CD4-positive, alpha-beta T cell (primary cell): ENCODE data around the gene POSTN. TPM values are rescaled to one million over a fixed set of nuclear protein-coding genes. Genes with fewer than 3 reads are reported as not detected.

ENCODE experiments used
- ATAC-seq: fragments of 200-7000 bp; cut with Tn5 transposase; one replicate; pipeline ENCODE4 v1.10.0; 2022; ENCODE audit warnings: mild to moderate bottlenecking; ENCODE audit not compliant: poor library complexity
- CTCF ChIA-PET: fragments of 350-600 bp; sonication (Branson Sonifier 250); formaldehyde crosslinking; loops from one replicate; lab custom pipeline; 2021; ENCODE audit warnings: antibody characterized with exemption, inconsistent platforms; lab: Charles Lee
- POLR2A ChIA-PET: fragments of 350-600 bp; sonication (Branson Sonifier 250); formaldehyde crosslinking; loops from one replicate; lab custom pipeline; 2021; ENCODE audit warnings: antibody characterized with exemption, inconsistent platforms; lab: Charles Lee
- DNase-seq, 14 experiments: peaks; one replicate each; pipeline ENCODE4 v3.0.0-alpha.2; 2013 to 2020; ENCODE audit warnings: mixed read lengths in 2 of 14
- H3K27ac ChIP-seq, 2 donors: one replicate each; pipeline versions ENCODE4 v1.5.1 to v1.7.0; 2013; ENCODE audit warnings: low read length in 2 of 2, low read depth in 1 of 2, mild to moderate bottlenecking in 1 of 2
- H3K27me3 ChIP-seq, 2 experiments: 1 replicate in 1 of 2; 2 replicates in 1 of 2; pipeline versions ENCODE4 v1.6.1 to v1.7.0; 2013; ENCODE audit warnings: low read length in 2 of 2, control low read depth in 1 of 2, mild to moderate bottlenecking in 1 of 2, moderate library complexity in 1 of 2; ENCODE audit not compliant: insufficient read depth in 2 of 2, control insufficient read depth in 1 of 2
- H3K36me3 ChIP-seq: one replicate; pipeline ENCODE4 v1.6.1; 2013; ENCODE audit warnings: low read length, control low read depth; ENCODE audit not compliant: insufficient read depth
- H3K4me1 ChIP-seq: one replicate; pipeline ENCODE4 v1.6.1; 2013; ENCODE audit warnings: low read length, control low read depth; ENCODE audit not compliant: insufficient read depth
- H3K4me3 ChIP-seq: one replicate; pipeline ENCODE4 v1.5.1; 2013; ENCODE audit warnings: mild to moderate bottlenecking, low read length, moderate library complexity
- H3K9me3 ChIP-seq, 2 experiments: 1 replicate in 1 of 2; 2 replicates in 1 of 2; pipeline versions ENCODE4 v1.6.1 to v1.7.0; 2013; ENCODE audit warnings: low read length in 2 of 2, mild to moderate bottlenecking in 2 of 2, control low read depth in 1 of 2, moderate library complexity in 1 of 2; ENCODE audit not compliant: control insufficient read depth in 1 of 2, insufficient read depth in 1 of 2
- H3K27ac Mint-ChIP-seq: one replicate; pipeline ENCODE4 v1.8.0; 2020; ENCODE audit warnings: mixed read lengths
- H3K27me3 Mint-ChIP-seq: one replicate; pipeline ENCODE4 v1.8.0; 2021; ENCODE audit warnings: mixed read lengths
- H3K36me3 Mint-ChIP-seq: one replicate; pipeline ENCODE4 v1.8.0; 2021; ENCODE audit warnings: low read depth, mixed read lengths
- H3K4me1 Mint-ChIP-seq: one replicate; pipeline ENCODE4 v1.8.0; 2021; ENCODE audit warnings: low read depth, mixed read lengths
- H3K4me3 Mint-ChIP-seq: one replicate; pipeline ENCODE4 v1.8.0; 2020; ENCODE audit warnings: mild to moderate bottlenecking, mixed read lengths
- H3K9me3 Mint-ChIP-seq: one replicate; pipeline ENCODE4 v1.8.0; 2020; ENCODE audit warnings: mixed read lengths
- CTCF ChIP-seq: fragments of 200-600 bp; IDR thresholded peaks from one replicate; pipeline ENCODE4 v1.8.0; 2022; ENCODE audit warnings: antibody characterized with exemption, mild to moderate bottlenecking
- intact Hi-C, 2 experiments: fragments of 100-400 bp; cut with DNase I in 1 of 2; cut with micrococcal nuclease in 1 of 2; formaldehyde crosslinking; loops; one replicate each; pipeline versions ENCODE4 v1.15.1 to v1.9.0; 2023 to 2025; cut with DNase I, micrococcal nuclease
- total RNA-seq, 174 experiments: library from RNA in 2 of 174; stranded (reverse) in 2 of 174; gene quantifications; one replicate each; pipeline ENCODE4 v1.2.3 and lab custom pipeline; 2021 to 2026

POSTN gene
- total RNA-seq, 2 experiments from 2014 or later = not detected

GRCh38 chr13:37534676-37535075 lies 63.9 kb downstream of the POSTN start:
- DNase-seq = no peak
- ATAC-seq = no peak
- Histone ChIP-seq H3K27me3 (no peaks in the 10 kb centered on the region), H3K36me3 (no peaks in the 10 kb centered on the region), H3K4me3 (no peak overlapping the region), H3K4me1 (no peaks in the 10 kb centered on the region), H3K9me3 (peaks cover 0 to 3% of the 10 kb centered on the region in 2 experiments), H3K27ac (no peak overlapping the region)
- Mint-ChIP-seq H3K9me3 (peaks cover 6% of the 10 kb centered on the region), H3K27me3 (no peaks in the 10 kb centered on the region), H3K4me3 (no peak overlapping the region), H3K27ac (no peak overlapping the region), H3K36me3 (no peaks in the 10 kb centered on the region), H3K4me1 (no peaks in the 10 kb centered on the region)
- intact Hi-C loops = no loop called here
- CTCF ChIA-PET = no interaction called here
- POLR2A ChIA-PET = no interaction called here
- TF ChIP-seq CTCF = no peak

DNA sequence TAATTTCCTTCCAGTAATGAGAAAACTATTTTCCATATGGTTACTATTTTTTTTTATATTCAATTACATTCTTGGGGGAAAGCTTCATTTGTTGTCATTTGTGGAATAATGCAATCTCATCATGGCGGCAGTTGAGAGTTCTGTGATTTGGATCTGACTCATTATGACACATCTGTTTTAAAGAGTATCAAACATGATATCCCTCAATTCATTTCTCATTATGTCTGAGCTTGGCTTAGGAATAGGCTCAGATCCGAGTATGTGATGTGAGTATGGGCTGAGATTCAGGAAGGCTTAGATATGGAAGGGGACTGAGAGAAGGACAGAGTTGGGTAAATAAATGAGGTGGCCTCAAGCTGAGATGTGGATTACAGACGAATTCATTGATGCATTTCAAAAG lies 64.4 kb downstream of the POSTN start:
- ATAC-seq (no peak), DNase-seq (no peak)
- H3K9me3 Mint-ChIP-seq = peaks cover 7% of the 10 kb centered on the region
- ChIA-PET CTCF (no interaction called here), POLR2A (no interaction called here)
- no peak for TF ChIP-seq CTCF
- H3K27ac ChIP-seq = no peak overlapping the region
- no peaks in the 10 kb centered on the region for H3K36me3 Mint-ChIP-seq
- no peak overlapping the region for H3K4me3 Mint-ChIP-seq
- no peak overlapping the region for H3K4me3 ChIP-seq
- H3K4me1 ChIP-seq = no peaks in the 10 kb centered on the region
- intact Hi-C loops = no loop called here
- no peaks in the 10 kb centered on the region for H3K36me3 ChIP-seq
- H3K27me3 Mint-ChIP-seq = no peaks in the 10 kb centered on the region
- H3K4me1 Mint-ChIP-seq = no peaks in the 10 kb centered on the region
- peaks cover 0 to 3% of the 10 kb centered on the region in 2 experiments for H3K9me3 ChIP-seq
- H3K27ac Mint-ChIP-seq = no peak overlapping the region
- H3K27me3 ChIP-seq = no peaks in the 10 kb centered on the region

- POLR2A ChIA-PET = no interaction called here
- CTCF ChIA-PET = no interaction called here
- Mint-ChIP-seq H3K4me3 (no peak overlapping the region), H3K27ac (no peak overlapping the region), H3K9me3 (peaks cover 9% of the 10 kb centered on the region), H3K36me3 (no peaks in the 10 kb centered on the region), H3K27me3 (no peaks in the 10 kb centered on the region), H3K4me1 (no peaks in the 10 kb centered on the region)
- DNase-seq = no peak
- H3K4me3 ChIP-seq = no peak overlapping the region
- no peaks in the 10 kb centered on the region for H3K4me1 ChIP-seq
- peaks cover 0 to 3% of the 10 kb centered on the region in 2 experiments for H3K9me3 ChIP-seq
- no peaks in the 10 kb centered on the region for H3K27me3 ChIP-seq
- intact Hi-C loops = no loop called here
- no peak for TF ChIP-seq CTCF
- no peak for ATAC-seq
- H3K36me3 ChIP-seq = no peaks in the 10 kb centered on the region
- H3K27ac ChIP-seq = no peak overlapping the region
Measured at GRCh38 chr13:37531049-37531448, 67.5 kb downstream of the POSTN start.
